ACC112 (cell line): ENCODE results near the gene RPE65.

Experiments
- H2AFZ ChIP-seq: fragments of 200-600 bp; sonication (generic); one replicate; pipeline ENCODE4 v1.6.0; 2017; ENCODE audit warnings: antibody characterized with exemption, low read length; ENCODE audit not compliant: unreplicated experiment
- H3K27ac ChIP-seq: fragments of 200-600 bp; sonication (generic); 2 replicates; pipeline ENCODE4 v1.5.1; 2014; ENCODE audit warnings: low read depth, mild to moderate bottlenecking, antibody characterized with exemption, low read length, moderate library complexity
- H3K27me3 ChIP-seq: fragments of 200-600 bp; sonication (generic); 2 replicates; pipeline ENCODE4 v1.6.1; 2014; ENCODE audit warnings: mild to moderate bottlenecking, antibody characterized with exemption, low read length, moderate library complexity, mixed read lengths; ENCODE audit not compliant: insufficient read depth
- H3K36me3 ChIP-seq: fragments of 200-600 bp; sonication (generic); 2 replicates; pipeline ENCODE4 v1.6.1; 2016; ENCODE audit warnings: mild to moderate bottlenecking, antibody characterized with exemption, low read length, moderate library complexity, mixed read lengths; ENCODE audit not compliant: insufficient read depth
- H3K4me1 ChIP-seq: fragments of 200-600 bp; sonication (generic); one replicate; pipeline ENCODE4 v1.6.1; 2016; ENCODE audit warnings: low read length, mixed read lengths; ENCODE audit not compliant: insufficient read depth, unreplicated experiment, control insufficient read depth
- H3K4me3 ChIP-seq: fragments of 200-600 bp; sonication (generic); 2 replicates; pipeline ENCODE4 v1.5.1; 2014; ENCODE audit warnings: mild to moderate bottlenecking, low read depth, low read length
- H3K79me2 ChIP-seq: fragments of 200-600 bp; sonication (generic); one replicate; pipeline ENCODE4 v1.6.0; 2016; ENCODE audit warnings: low read length; ENCODE audit not compliant: control insufficient read depth, unreplicated experiment, insufficient read depth

Gene RPE65

DNA sequence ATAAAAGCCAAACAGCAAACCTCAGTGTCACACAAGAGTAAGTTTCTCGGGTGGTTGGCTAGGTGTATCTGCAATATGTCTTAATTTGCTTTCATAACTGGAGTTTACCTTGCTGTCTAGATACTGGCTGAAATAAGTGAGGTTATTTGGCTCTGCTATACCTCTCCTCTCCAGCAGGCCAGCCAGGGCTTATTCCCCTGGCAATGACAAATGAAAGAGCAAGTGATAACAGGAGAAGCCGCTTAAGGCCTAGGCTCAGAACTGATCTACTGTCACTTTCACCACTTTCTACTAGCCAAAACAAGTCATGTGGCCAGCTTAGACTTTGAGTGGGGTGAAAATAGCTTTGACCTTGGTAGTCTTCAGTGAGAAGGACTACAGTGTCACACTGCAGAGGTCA lies 4.8 kb upstream of the RPE65 start:
- Histone ChIP-seq H2AFZ (no peak overlapping the region), H3K36me3 (no peaks in the 10 kb centered on the region), H3K27me3 (no peaks in the 10 kb centered on the region), H3K4me3 (no peak overlapping the region), H3K27ac (no peak overlapping the region), H3K4me1 (no peaks in the 10 kb centered on the region), H3K79me2 (no peaks in the 10 kb centered on the region)

DNA sequence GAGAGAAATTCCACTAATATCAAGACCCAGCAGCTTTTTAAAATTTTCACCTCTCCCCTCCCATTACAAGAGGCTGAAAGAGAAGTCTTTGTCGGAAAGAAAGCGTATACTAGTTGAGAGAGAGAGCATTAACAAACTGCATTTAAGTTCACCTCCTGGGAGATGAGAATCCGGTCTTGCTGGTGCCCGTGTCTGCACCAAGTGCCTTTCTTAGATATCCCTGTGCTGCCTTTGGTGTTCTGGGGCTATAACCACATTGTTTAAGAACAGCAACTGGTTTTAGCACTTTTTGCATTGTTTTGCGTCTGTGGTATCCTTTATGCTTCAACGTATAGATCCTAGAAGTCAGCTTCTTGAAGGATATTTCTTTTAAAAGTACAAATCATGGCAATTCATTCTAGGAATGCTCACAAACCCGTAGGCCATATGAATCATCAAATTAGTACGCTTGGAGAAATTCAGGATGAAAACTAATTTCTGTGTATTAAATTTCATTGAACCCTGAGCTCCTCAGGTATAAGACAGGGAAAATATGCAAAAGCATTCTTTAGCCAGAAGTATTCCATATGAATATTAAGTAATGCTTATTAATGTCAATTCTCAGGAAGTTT lies 3.4 kb upstream of the RPE65 start:
- Histone ChIP-seq H3K36me3 (no peaks in the 10 kb centered on the region), H3K27me3 (no peaks in the 10 kb centered on the region), H3K4me3 (no peak overlapping the region), H3K27ac (no peak overlapping the region), H2AFZ (no peak overlapping the region), H3K4me1 (no peaks in the 10 kb centered on the region), H3K79me2 (no peaks in the 10 kb centered on the region)

DNA sequence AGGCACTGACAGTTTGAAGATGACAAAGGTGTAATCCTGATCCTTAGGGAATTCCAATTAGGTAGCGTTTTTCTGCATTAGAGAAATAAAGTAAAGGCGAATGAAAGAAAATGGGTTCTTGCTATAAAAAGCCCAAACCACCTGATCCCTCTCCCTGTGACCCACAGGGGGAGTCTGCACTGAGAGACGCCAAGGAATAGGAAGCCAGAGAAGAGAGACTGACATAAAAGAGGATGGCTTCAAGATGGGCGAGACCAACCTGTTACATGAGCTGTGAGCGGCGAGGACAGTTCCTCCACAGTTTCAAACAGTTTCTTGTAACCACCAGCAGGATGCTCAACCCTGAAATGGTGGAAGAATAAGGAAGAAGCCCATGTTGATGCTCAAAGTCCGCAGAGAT lies 1.4 kb downstream of the RPE65 start:
- H3K27ac ChIP-seq, result no peak overlapping the region
- no peaks in the 10 kb centered on the region for H3K36me3 ChIP-seq
- no peaks in the 10 kb centered on the region for H3K27me3 ChIP-seq
- no peaks in the 10 kb centered on the region for H3K79me2 ChIP-seq
- H3K4me3 ChIP-seq, result no peak overlapping the region
- H2AFZ ChIP-seq, result no peak overlapping the region
- peaks cover 3% of the 10 kb centered on the region for H3K4me1 ChIP-seq

DNA sequence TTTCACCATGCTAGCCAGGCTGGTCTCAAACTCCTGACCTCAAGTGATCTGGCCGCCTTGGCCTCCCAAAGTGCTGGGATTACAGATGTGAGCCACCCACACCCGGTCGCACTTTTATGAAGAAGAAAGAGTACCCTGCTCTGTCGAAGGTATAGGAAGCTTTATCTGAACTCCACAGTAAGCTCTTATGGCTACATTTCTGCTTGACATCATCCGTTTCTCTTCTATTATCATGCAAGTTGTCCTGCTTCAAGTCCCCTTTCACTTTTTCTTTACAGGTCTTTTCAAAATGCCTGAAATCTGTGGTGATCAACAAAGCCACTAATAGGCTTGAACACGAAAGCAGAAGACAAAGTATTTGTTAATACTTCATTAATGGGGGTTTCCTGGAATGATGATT lies 4.0 kb downstream of the RPE65 start:
- H3K27me3 ChIP-seq, result no peaks in the 10 kb centered on the region
- H3K4me1 ChIP-seq, result peaks cover 4% of the 10 kb centered on the region
- H3K79me2 ChIP-seq, result no peaks in the 10 kb centered on the region
- H3K27ac ChIP-seq, result no peak overlapping the region
- no peak overlapping the region for H2AFZ ChIP-seq
- no peaks in the 10 kb centered on the region for H3K36me3 ChIP-seq
- no peak overlapping the region for H3K4me3 ChIP-seq

DNA sequence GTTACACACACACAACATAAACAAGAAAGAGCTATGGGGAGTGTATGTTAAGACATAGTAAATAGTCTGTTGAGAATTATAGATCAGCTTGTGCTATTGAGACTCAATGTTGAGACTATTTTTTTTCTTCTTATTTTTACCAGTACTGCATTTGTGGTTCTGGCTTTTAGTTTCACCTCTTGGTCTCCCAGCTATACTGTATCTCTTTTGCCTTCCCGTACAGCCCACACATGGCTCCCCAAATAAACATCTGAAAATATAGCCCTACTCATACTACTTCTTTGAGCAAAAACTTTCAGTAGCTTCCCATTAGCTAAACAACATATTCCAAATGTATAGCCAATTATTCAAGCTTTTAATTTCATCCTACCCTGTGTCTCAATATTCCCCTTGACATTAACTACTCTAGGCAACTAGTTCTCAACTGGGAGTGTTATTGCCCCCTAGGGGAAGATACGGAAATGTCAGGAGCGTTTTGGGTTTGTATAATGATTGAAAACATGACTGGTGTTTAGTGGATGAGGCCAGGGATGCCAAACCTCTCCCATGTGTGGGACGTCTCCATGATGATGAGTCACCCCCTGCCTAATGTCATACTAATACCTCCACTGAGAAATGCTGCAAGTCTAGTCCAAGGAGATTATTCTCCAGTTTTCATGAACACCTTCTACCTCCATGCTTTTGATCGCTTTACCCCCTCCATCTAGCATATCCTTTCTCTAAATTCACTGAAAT lies 6.8 kb downstream of the RPE65 start:
- Histone ChIP-seq H3K27me3 (no peaks in the 10 kb centered on the region), H3K79me2 (no peaks in the 10 kb centered on the region), H2AFZ (no peak overlapping the region), H3K4me1 (peaks cover 4% of the 10 kb centered on the region), H3K36me3 (no peaks in the 10 kb centered on the region), H3K4me3 (no peak overlapping the region), H3K27ac (no peak overlapping the region)

DNA sequence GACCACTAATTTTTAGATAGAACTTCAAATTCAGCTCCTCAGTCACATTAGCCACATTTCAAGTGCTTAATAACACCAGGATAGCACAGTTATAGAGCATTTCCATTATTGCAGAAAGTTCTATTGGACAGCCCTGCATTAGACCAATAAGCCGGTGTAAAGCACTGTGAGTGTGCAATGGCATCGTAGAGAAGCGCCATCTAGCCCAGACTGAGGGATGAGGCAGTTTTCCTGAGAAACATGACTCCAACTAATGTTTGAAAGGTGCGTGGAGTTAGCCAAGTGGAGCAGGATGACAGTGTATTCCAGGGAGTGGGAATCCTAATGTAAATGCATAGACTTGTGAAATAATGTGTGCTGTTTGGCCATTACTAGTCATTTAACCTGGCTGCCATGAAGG lies 7.7 kb downstream of the RPE65 start:
- Histone ChIP-seq H3K27ac (no peak overlapping the region), H3K27me3 (no peaks in the 10 kb centered on the region), H3K4me3 (no peak overlapping the region), H3K36me3 (no peaks in the 10 kb centered on the region), H3K4me1 (peaks cover 4% of the 10 kb centered on the region), H3K79me2 (no peaks in the 10 kb centered on the region), H2AFZ (no peak overlapping the region)

DNA sequence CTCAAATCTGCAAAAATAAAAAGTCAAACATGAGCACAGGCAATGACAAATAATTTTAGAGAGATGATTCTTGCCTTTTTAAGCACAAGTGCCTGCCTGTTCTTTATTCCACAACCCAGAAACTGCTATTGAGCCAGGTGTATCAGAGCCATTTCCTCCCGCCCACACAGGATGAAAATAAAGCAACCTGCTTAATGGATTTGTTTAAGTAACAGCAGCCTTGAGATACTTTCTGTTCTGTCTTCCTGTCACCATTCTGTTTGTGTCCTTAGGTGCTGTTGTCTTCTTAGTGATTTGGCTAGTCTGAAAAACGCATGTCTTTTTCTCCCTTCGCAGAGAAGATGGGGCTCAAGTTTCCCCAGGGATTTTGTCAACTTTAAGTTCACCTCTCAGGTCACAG lies 11.4 kb downstream of the RPE65 start:
- H3K27me3 ChIP-seq, result no peaks in the 10 kb centered on the region
- no peak overlapping the region for H3K4me3 ChIP-seq
- no peak overlapping the region for H3K27ac ChIP-seq
- H3K36me3 ChIP-seq, result no peaks in the 10 kb centered on the region
- no peak overlapping the region for H2AFZ ChIP-seq
- no peaks in the 10 kb centered on the region for H3K79me2 ChIP-seq
- H3K4me1 ChIP-seq, result peaks cover under 1% of the 10 kb centered on the region

DNA sequence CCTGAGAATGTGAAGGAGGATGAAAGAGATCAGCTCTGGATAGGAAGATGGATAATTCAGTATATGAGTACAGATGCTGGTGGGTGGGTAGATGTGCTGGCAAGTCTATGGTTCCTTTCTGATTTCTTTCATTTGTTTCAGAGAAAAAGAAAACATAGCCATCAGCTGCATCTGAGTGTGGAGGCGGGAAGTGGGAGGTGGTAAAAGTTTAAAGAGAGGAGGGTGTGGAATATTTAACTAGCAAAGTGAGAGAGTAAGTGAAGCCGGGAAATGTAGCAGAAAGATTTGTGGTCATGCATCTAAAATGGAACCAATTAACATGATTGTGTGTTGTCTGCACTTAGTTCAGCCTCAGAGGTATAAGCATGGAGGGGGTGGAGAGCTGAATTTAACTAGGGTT lies 16.4 kb downstream of the RPE65 start:
- Histone ChIP-seq H3K79me2 (no peaks in the 10 kb centered on the region), H3K27ac (no peak overlapping the region), H3K27me3 (no peaks in the 10 kb centered on the region), H3K4me1 (no peaks in the 10 kb centered on the region), H3K36me3 (no peaks in the 10 kb centered on the region), H3K4me3 (no peak overlapping the region), H2AFZ (no peak overlapping the region)

DNA sequence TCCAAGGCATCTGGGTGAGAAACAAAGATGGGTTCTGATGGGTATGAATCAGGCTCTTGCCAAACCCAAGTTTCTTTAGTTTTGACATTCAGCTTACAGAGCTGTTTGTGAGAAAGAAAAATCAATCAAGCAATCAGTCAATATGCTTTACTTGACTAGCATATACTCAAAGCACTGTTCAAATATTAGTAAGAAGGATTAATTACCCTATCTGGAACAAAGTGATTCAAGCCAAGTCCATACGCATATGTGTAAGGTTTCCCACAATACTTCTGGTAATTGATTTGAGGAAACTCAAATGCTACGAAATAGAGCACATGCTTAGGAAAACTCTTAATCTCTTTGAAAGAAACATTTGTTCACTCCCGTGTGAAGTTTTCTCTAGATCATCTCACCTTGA lies 18.7 kb downstream of the RPE65 start:
- no peak overlapping the region for H3K4me3 ChIP-seq
- no peaks in the 10 kb centered on the region for H3K27me3 ChIP-seq
- H2AFZ ChIP-seq, result no peak overlapping the region
- H3K36me3 ChIP-seq, result no peaks in the 10 kb centered on the region
- no peaks in the 10 kb centered on the region for H3K79me2 ChIP-seq
- H3K4me1 ChIP-seq, result no peaks in the 10 kb centered on the region
- H3K27ac ChIP-seq, result no peak overlapping the region

DNA sequence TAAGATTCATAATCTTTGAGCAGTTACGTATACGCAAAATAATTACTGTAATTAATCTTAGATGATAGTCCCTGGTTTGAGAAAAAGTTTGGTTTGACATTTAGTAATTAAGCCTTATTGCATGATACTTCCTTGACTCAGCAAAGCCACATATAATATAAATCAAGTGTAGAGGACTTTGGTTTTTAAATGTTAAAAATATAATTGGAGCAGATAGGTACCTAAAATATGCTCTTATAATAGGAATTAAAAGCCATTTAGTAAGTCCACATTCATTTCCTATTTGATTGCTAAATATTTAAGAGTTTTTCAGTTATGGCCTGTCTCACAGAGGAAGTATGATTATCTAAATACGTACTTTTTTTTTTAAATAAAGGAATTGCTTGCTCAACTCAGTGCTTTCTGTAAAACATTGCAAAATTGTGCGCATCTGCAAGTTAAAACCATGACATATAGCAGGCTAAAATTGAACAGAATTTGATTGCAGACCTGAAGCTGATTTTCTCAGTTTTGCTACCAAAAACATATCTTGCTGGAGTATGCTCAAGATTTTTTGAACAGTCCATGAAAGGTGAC lies 20.4 kb downstream of the RPE65 start:
- Histone ChIP-seq H3K79me2 (no peaks in the 10 kb centered on the region), H3K4me3 (no peak overlapping the region), H3K4me1 (no peaks in the 10 kb centered on the region), H3K27me3 (no peaks in the 10 kb centered on the region), H3K36me3 (no peaks in the 10 kb centered on the region), H3K27ac (no peak overlapping the region), H2AFZ (no peak overlapping the region)

DNA sequence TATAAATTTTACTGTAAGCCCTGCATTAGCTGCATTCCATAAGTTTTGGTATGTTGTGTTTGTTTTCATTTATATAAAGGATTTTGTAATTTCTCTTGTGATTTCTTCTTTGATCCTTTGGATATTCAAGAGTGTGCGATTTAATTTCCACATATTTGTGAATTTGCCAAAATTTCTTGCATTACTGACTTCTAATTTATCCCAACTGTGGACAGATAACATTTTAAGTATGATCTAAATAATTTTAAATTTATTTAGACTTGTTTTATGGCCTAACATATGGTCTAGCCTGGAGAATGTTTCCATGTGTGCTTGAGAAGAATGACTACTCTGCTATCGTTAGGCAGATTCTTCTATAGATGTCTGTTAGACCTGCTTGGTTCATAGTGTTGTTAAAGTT lies 23.2 kb downstream of the RPE65 start:
- Histone ChIP-seq H2AFZ (no peak overlapping the region), H3K79me2 (no peaks in the 10 kb centered on the region)

More for the DNA sequence above, 23.2 kb downstream of the RPE65 start:
- Histone ChIP-seq H3K27ac (no peak overlapping the region), H3K4me1 (no peaks in the 10 kb centered on the region), H3K36me3 (no peaks in the 10 kb centered on the region), H3K4me3 (no peak overlapping the region), H3K27me3 (no peaks in the 10 kb centered on the region)
